ENCODE results near the gene AFP.
A peak's percentile ranks its signal among the peaks of the same experiment; 100 is the strongest.

DNA sequence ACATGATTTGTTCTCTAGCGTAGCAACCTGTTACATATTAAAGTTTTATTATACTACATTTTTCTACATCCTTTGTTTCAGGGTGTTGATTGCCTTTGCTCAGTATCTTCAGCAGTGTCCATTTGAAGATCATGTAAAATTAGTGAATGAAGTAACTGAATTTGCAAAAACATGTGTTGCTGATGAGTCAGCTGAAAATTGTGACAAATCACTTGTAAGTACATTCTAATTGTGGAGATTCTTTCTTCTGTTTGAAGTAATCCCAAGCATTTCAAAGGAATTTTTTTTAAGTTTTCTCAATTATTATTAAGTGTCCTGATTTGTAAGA lies 29.5 kb upstream of the AFP start:
- TF ChIP-seq POLR2A (IDR thresholded peaks at IDR 0.05; ENCODE audit: low read depth, low read length) (no peak), MXI1 (IDR thresholded peaks at IDR 0.05; ENCODE audit: borderline replicate concordance, low read depth, low read length) (no peak), RFX5 (IDR thresholded peaks at IDR 0.05; ENCODE audit: low read depth, low read length) (no peak), CHD1 (IDR thresholded peaks at IDR 0.05; ENCODE audit: low read depth, low read length) (no peak), SMC3 (IDR thresholded peaks at IDR 0.05; ENCODE audit: low read depth, low read length) (no peak), BHLHE40 (IDR thresholded peaks at IDR 0.05; ENCODE audit: low read depth, low read length) (no peak), RAD21 (IDR thresholded peaks at IDR 0.05; ENCODE audit: low read length) (no peak), RCOR1 (IDR thresholded peaks at IDR 0.05; ENCODE audit: insufficient replicate concordance, low read length) (no peak), MAFK (IDR thresholded peaks at IDR 0.05; ENCODE audit: low read depth, low read length) (peak; percentile 55; the same call in 1 of the 2 replicates)
- TF ChIP-seq, protein P1, sequence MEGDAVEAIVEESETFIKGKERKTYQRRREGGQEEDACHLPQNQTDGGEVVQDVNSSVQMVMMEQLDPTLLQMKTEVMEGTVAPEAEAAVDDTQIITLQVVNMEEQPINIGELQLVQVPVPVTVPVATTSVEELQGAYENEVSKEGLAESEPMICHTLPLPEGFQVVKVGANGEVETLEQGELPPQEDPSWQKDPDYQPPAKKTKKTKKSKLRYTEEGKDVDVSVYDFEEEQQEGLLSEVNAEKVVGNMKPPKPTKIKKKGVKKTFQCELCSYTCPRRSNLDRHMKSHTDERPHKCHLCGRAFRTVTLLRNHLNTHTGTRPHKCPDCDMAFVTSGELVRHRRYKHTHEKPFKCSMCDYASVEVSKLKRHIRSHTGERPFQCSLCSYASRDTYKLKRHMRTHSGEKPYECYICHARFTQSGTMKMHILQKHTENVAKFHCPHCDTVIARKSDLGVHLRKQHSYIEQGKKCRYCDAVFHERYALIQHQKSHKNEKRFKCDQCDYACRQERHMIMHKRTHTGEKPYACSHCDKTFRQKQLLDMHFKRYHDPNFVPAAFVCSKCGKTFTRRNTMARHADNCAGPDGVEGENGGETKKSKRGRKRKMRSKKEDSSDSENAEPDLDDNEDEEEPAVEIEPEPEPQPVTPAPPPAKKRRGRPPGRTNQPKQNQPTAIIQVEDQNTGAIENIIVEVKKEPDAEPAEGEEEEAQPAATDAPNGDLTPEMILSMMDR (conservative IDR thresholded peaks at IDR 0.05; ENCODE audit: low read depth, low read length), result no peak
- TF ChIP-seq, protein P2, sequence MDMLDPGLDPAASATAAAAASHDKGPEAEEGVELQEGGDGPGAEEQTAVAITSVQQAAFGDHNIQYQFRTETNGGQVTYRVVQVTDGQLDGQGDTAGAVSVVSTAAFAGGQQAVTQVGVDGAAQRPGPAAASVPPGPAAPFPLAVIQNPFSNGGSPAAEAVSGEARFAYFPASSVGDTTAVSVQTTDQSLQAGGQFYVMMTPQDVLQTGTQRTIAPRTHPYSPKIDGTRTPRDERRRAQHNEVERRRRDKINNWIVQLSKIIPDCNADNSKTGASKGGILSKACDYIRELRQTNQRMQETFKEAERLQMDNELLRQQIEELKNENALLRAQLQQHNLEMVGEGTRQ (IDR thresholded peaks at IDR 0.05; ENCODE audit: low read depth, low read length), result no peak
